Measurements from ENCODE around the gene PCBD1. TPM values are rescaled to one million over a fixed set of nuclear protein-coding genes. Genes with fewer than 3 reads are reported as not detected.

Gene PCBD1
- total and polyA plus RNA-seq, 3 donors from 2014 or later, result 49.6 to 71.2 (median 61.9) TPM

DNA sequence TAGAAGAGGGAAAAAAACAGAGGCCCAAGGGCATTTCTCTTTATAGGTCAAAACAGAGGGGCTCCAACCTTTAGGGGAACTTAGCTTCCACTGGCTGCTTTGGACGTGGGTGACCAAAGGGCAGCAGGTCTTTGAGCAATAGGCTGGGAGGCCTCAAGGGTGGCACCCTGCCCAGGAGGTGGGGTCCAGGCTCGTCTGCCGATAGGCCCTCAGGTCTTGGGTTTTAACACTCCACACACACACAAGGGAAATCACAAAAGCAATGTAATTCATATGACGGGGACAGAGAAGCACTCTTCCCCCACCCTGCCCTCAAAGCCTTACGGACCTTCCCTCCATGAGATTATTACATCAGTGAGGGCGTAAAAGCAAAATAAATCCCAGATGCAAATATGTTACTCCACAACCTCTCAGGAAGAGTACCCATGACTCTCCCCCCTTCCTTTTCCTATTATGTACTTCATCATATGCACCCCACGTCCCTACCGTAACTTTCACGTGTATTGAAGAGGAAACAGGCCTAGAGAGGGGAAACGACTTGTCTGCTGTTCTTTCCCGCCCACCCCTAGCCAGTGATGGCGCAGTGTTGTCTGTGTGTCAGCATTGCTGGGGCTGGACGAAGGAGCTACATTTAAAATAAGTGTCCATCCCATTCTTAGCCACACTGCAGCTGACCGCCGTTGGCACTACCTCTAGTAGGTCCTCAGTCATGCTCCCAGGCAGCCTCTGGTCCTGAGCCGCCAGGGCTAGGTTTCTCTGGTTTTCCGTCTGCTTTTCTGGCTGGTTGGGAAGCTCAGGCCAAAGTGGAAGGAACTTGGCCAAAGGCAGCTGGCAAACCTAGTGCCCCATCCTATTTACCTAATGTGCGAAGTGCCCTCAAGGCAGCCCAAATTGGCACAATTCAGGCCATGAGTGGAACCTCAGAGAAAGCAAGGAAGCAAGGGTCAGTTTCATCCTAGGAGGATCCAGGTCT is 2.1 kb downstream of the PCBD1 start:
- no peak for DNase-seq
- Histone ChIP-seq H3K4me3 (no peak overlapping the region), H3K27ac (no peak overlapping the region), H3K36me3 (ENCODE audit: low read depth, missing control alignments) (no peaks in the 10 kb centered on the region), H3K9me3 (no peaks in the 10 kb centered on the region), H3K4me1 (peaks cover 16% of the 10 kb centered on the region), H3K27me3 (no peaks in the 10 kb centered on the region)
- intact Hi-C loops (cut with DNase I; ENCODE audit: low total_unique reads), result loop anchor here (10.0 kb wide), 1 partner anchor 341 kb away; no protein-coding TSS in a partner anchor
- TF ChIP-seq, protein P1, sequence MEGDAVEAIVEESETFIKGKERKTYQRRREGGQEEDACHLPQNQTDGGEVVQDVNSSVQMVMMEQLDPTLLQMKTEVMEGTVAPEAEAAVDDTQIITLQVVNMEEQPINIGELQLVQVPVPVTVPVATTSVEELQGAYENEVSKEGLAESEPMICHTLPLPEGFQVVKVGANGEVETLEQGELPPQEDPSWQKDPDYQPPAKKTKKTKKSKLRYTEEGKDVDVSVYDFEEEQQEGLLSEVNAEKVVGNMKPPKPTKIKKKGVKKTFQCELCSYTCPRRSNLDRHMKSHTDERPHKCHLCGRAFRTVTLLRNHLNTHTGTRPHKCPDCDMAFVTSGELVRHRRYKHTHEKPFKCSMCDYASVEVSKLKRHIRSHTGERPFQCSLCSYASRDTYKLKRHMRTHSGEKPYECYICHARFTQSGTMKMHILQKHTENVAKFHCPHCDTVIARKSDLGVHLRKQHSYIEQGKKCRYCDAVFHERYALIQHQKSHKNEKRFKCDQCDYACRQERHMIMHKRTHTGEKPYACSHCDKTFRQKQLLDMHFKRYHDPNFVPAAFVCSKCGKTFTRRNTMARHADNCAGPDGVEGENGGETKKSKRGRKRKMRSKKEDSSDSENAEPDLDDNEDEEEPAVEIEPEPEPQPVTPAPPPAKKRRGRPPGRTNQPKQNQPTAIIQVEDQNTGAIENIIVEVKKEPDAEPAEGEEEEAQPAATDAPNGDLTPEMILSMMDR (IDR thresholded peaks at IDR 0.05), result no peak
- no peak for TF ChIP-seq POLR2A (IDR thresholded peaks at IDR 0.05)
- 81 to 87% methylated on average over 15 to 18 of the region's 18 CpGs for WGBS, 2 donors

GRCh38 chr10:70885481-70885880 is 2.9 kb downstream of the PCBD1 start:
- Histone ChIP-seq H3K27ac (no peak overlapping the region), H3K4me1 (peaks cover 8% of the 10 kb centered on the region), H3K4me3 (no peak overlapping the region), H3K36me3 (ENCODE audit: low read depth, missing control alignments) (no peaks in the 10 kb centered on the region), H3K27me3 (no peaks in the 10 kb centered on the region), H3K9me3 (no peaks in the 10 kb centered on the region)
- TF ChIP-seq, protein P1 (IDR thresholded peaks at IDR 0.05), result no peak
- no peak for TF ChIP-seq POLR2A (IDR thresholded peaks at IDR 0.05)
- DNase-seq, result no peak
- 83 to 90% methylated on average over 3 to 4 of the region's 4 CpGs for WGBS, 2 donors
- intact Hi-C loops (cut with DNase I; ENCODE audit: low total_unique reads), result loop anchor here (10.0 kb wide), 1 partner anchor 341 kb away; no protein-coding TSS in a partner anchor

DNA sequence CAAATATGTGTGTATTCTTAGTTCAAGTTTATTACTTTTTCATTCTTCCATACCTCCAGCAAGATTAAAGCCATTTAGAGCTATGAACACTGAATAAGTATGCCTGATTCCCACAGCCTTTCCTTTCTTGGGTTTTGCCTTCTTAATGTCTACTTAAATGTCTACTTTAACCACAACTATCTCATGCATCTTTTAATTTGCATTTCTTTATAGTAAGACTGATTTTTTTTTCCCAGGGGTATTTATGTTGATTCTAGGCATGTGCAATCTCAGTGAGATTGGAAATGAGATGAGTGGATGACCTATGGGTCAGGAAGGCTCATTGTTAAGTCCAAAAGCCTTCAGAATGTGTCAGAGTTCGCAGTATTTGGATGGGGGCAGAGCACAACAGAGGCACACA is 3.6 kb downstream of the PCBD1 start:
- intact Hi-C loops (cut with DNase I; ENCODE audit: low total_unique reads), result loop anchor here (10.0 kb wide), 1 partner anchor 340 kb away; no protein-coding TSS in a partner anchor
- no peak for TF ChIP-seq POLR2A (IDR thresholded peaks at IDR 0.05)
- TF ChIP-seq, protein P1 (IDR thresholded peaks at IDR 0.05), result no peak
- Histone ChIP-seq H3K27me3 (no peaks in the 10 kb centered on the region), H3K36me3 (ENCODE audit: low read depth, missing control alignments) (no peaks in the 10 kb centered on the region), H3K9me3 (no peaks in the 10 kb centered on the region), H3K4me1 (peaks cover 5% of the 10 kb centered on the region), H3K27ac (no peak overlapping the region), H3K4me3 (no peak overlapping the region)
- no peak for DNase-seq
- WGBS, 2 donors, result 93 to 94% methylated on average over 1 of the region's 1 CpG

- TF ChIP-seq, protein P1 (IDR thresholded peaks at IDR 0.05), result peak; percentile 92 to 96 (median 92)
- TF ChIP-seq POLR2A (IDR thresholded peaks at IDR 0.05), result no peak
- Histone ChIP-seq H3K4me3 (no peak overlapping the region), H3K27me3 (no peaks in the 10 kb centered on the region), H3K27ac (no peak overlapping the region), H3K36me3 (ENCODE audit: low read depth, missing control alignments) (no peaks in the 10 kb centered on the region), H3K4me1 (no peaks in the 10 kb centered on the region), H3K9me3 (no peaks in the 10 kb centered on the region)
- peak; percentile 91 for DNase-seq
- 16 to 29% methylated on average over 4 of the region's 4 CpGs for WGBS, 2 donors
- intact Hi-C loops (cut with DNase I; ENCODE audit: low total_unique reads), result loop anchor here (10.0 kb wide), 1 partner anchor 335 kb away; no protein-coding TSS in a partner anchor
Observed at GRCh38 chr10:70880077-70880534, 8.3 kb downstream of the PCBD1 start.

All from testis (tissue), 3 donors.